Left ventricle myocardium superior (tissue), 1 donor: ENCODE data around the gene AUTS2. TPM values are rescaled to one million over a fixed set of nuclear protein-coding genes. Genes with fewer than 3 reads are reported as not detected.

Experiments used
- ATAC-seq: fragments of 200-7000 bp; cut with Tn5 transposase; one replicate; pipeline ENCODE4 v1.9.1; 2020; ENCODE audit warnings: mild to moderate bottlenecking, moderate library complexity
- DNase-seq: peaks from one replicate; pipeline ENCODE4 v3.0.0-alpha.2; 2020
- intact Hi-C: fragments of 100-400 bp; cut with micrococcal nuclease; formaldehyde crosslinking; loops from one replicate; pipeline ENCODE4 v1.11.0; 2022
- total RNA-seq: library from RNA; stranded (reverse); fragmentation: NEBNext Ultra II Directional; extraction: Animal tissue kit (Norgen Biotek cat#: 25700); gene quantifications from one replicate; pipeline ENCODE4 v1.2.1, GENCODE V29; 2021
- donor health status: DM: no; HTN: yes; CAD: no; lungs with severe emphysema.

AUTS2 gene
- total RNA-seq, 1 donor from 2014 or later, result 7.9 TPM

DNA sequence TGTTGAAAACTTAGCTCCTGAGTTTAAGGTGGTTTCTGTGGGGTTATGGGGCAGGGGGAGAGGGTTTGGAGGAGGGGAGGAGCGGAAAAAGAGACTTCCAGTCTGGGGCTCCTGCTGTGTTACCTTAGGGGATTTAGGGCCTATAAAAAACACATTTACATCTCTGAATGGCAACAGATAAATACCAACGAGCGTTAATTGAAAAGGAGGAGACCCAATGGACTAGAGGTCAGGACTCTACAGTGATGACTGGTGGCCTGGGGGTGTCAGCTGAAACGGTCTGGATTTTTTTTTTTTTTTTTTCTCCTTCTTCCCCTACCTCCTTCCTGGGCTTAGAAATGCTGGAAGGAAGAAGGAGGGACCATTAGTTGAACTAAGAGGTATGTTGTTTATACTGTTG is 47.4 kb downstream of the AUTS2 start:
- ATAC-seq, result no peak
- intact Hi-C loops, result no loop called here
- no peak for DNase-seq

DNA sequence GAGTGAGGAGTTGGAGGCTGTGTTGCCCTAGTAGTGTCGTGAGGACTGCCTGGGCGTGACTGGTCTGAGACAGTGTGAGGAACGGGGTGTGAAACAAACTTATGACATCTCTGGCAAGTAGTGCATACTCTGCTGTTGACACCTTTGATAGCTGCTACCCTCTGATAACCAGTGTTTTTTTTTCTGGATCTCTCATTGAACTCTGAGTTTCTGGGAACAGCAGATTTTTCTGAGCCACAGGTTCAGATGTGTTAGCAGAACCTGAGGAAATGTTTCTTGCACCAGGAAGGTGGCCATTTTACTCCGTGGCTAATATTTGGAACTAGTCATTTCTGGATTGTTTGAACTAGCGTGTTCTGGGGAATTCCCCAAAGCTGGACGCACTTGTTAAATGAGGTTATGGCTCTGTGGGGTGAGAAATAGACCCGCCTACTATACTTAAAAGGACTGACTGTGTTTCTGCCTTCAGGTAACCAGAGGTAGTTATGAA is 52.9 kb downstream of the AUTS2 start:
- intact Hi-C loops, result no loop called here

DNA sequence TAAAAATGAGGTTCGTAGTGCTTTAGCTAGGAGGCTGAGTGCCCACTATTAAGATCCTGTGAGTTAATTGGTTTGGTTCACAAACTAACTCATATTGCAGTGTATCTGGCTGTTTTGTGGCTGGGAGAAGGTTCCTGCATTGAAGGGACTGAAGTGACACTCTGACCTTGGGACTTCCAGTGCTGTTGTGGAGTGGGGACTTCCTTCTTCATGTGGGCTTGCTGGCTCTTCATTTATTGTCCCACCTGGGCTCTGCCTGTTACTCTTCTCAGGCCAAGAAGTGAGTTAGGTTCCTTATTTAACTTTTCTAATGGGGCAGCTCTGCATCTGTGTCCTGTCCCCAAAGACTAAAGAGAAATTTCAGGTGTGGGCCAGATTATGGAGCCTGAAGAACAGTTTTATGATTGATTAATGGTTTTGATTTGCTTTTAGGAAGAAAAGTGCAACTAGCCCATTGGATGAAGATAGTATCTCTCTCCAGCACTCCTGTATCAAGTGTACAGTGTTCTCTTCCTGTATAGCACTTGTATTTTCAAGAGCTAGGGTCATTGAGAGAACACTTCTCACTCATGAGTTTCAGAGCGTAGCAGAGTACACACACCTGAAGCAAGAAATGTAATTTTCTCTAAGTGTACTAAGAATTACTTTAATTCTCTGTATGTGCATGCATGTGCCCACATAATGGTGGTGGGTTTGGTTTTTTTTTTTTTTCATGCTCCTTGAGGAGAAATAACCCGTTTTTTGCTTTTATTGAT is 54.8 kb downstream of the AUTS2 start:
- intact Hi-C loops, result no loop called here
- DNase-seq (no peak), ATAC-seq (no peak)

More for the DNA sequence above, 52.9 kb downstream of the AUTS2 start:
- peak; percentile 22 for ATAC-seq
- no peak for DNase-seq

DNA sequence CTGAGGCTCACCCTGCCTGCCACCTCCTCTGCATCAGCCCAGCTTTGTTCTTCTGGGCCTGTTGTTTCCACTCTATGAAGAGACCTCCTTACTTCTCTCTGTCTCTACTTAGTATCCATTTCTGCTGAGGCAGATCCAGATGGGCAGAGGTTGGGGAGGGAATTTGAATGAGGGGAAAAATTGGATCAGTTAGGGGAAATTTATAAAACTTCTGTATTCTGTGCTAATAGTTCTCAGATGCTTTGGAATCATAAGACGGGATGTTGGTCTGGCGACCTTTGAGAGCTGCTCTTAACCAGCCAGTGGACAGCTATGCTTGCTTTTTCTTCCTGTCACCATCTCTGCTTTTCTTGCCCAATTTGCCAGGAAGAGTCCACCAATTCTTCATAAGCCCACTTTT is 55.5 kb downstream of the AUTS2 start:
- intact Hi-C loops, result no loop called here
- no peak for ATAC-seq

GRCh38 chr7:69654381-69654780 is 56.1 kb downstream of the AUTS2 start:
- DNase-seq (no peak), ATAC-seq (peak; percentile 75)
- intact Hi-C loops, result no loop called here

More for the DNA sequence above, 55.5 kb downstream of the AUTS2 start:
- DNase-seq, result no peak

DNA sequence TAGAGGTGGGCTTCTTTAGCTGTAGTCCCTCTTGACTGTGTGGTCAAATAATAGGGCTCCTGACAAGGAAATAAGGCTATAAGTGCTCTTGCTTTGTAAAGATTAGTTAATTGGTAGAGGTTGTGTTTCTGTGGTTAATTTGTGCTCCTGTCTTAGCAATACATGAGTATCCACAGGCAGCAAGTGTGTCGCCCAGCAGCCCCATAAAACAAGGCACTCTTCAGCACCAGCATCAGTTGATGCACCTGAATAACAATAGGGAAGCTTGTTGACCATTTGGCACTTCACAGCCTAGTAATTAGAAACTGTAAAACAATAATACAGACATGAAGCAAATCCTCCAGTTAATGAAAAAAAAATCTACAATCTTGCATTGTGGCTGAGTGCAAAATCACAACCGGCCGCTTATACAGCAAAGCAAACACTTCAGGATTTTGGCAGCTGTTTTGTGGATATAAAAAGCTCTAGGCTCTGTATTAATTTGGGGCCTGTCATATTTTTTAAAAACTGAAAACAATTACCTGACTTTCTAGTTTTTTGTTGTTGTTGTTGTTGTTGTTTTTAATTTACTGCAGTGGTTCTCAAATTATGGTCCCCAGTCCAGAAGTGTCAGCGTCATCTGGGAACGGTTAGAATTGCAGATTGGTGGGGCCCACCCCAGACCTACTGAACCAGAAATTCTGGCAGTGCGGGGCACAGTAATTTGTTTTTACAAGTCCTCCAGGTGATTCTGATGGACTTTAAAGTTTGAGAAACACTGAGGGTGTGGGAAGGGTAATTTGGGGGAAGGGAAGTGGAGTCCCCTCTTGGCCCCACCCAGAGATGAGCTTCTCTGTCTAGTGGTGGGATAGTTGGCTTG is 56.8 kb downstream of the AUTS2 start:
- intact Hi-C loops, result no loop called here
- DNase-seq, result no peak
- ATAC-seq, result no peak

DNA sequence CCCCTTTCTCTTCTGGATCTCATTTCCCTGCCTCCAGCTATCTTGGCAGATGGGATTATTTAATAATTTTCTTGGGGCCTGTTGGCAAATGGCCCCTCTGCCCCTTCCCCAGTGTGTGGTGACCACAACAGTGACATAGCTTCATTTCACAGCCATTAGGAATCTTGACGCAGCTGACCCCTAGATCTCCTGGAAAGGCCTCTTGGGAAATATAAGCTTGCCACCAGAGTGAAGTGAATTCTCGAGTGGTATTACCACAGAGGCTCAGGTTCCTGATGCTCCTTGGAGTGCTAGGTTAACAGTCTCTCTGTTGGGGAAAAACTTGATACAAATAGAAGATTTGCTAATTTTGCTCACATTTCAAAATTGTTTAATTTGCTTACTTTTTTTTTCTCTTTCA is 57.8 kb downstream of the AUTS2 start:
- intact Hi-C loops, result no loop called here
- ATAC-seq (no peak), DNase-seq (no peak)

DNA sequence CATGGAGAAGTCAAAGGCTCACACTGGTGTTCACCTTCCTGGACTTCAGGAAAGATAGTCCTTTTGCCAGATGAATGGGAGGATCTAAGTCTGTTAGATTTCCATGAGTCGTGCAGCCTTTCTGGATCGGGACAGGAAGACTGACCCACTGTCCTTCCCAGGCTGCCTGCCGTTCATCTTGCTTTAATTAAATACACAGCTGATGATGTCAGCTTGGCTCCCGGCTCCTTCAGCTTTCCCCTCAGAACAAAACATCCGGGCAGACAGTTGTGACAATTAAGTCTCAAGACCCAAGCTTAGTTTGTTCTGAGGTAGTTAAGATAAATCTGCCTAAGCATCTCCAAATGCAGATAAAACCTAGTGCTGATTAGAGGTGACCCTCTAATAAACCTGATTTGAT is 58.6 kb downstream of the AUTS2 start:
- intact Hi-C loops, result no loop called here
- peak; percentile 88 for ATAC-seq
- peak; percentile 68 for DNase-seq

DNA sequence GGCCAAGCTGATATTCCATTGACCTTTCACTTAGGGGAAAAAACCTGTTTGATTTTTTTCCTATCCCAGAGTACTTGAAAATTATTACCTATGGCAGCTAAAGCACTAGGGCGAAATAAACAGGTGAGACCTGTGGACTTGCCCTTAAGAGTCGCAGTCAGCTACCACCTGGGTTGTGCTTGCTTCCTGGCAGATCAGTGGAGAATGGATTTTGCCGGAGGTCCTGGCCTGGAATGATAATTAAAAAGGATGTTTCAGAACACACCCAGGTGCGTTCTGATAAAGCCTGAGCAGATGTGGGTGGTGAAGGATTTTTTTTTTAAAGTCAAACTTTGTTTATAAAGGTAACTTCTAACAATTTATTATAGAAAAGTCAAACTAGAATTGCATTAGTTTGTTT is 59.1 kb downstream of the AUTS2 start:
- intact Hi-C loops, result no loop called here
- ATAC-seq, result no peak
- DNase-seq, result no peak

- DNase-seq, result no peak
- ATAC-seq, result no peak
- intact Hi-C loops, result no loop called here
Measured at GRCh38 chr7:69657985-69658384, 59.7 kb downstream of the AUTS2 start.

DNA sequence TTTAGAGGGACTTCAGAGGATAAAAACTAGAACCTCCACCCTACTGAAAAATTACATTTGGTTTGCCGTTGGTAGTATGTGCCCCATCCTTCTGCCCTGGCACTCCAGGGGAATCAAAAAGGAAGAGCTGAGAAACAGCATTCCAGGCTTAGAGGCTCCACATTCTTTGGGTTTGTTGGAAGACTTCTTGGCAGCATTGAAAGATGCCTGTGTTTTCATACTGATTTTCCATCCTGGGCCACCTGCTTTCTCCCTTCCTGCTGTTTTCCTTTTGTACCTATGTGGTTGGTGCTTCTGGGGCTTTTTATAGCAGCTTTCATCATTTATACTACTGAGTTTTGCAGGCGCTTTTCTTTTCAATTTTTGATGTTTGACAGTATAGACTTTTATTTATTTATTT is 61.7 kb downstream of the AUTS2 start:
- DNase-seq (no peak), ATAC-seq (no peak)
- intact Hi-C loops, result no loop called here

GRCh38 chr7:69661342-69661741 is 63.1 kb downstream of the AUTS2 start:
- no peak for ATAC-seq
- no peak for DNase-seq
- intact Hi-C loops, result no loop called here

- ATAC-seq, result no peak
- intact Hi-C loops, result no loop called here
- DNase-seq, result no peak
Measured at GRCh38 chr7:69663911-69664832, 65.9 kb downstream of the AUTS2 start.

DNA sequence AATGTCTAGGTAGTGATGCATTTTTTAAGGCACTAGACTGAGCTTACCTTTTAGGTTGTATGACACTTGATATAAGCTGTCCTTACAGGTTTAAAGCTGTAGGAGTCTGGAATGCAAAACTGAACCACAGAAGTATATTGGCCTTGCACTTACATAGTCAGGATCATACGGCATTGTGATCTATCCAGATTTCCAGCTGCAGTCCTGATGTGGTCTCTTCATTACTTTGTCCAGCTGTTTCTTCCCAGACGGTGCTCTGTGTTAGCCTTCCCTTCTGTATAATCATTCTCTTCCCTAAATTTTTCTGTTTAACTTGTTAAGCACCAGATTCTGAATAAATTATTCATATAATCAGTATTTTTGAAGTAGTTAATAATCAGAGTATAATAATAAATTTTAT is 67.1 kb downstream of the AUTS2 start:
- intact Hi-C loops, result no loop called here
- DNase-seq, result no peak
- ATAC-seq, result no peak

- intact Hi-C loops, result no loop called here
- no peak for ATAC-seq
- DNase-seq, result no peak
Measured at GRCh38 chr7:69668339-69668870, 70.1 kb downstream of the AUTS2 start.

DNA sequence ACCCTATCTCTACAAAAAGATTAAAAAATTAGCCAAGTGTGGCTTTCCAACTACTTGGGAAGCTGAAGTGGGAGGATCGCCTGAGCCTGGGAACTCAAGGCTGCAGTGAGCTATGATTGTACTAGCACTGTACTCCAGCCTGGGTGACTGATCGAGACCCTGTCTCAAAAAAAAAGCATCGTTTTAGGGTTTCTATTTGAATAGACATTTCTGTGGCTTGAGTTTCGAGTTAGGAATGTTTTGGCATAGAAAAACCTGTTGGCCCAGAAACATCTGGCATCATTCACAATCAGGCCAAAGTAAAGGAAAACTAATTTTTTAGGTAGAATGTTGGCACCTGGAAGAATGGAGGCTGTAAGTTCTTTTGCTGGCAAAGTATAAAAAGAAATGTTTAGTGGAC is 72.4 kb downstream of the AUTS2 start:
- DNase-seq, result no peak
- intact Hi-C loops, result no loop called here

GRCh38 chr7:69673074-69673473 is 74.8 kb downstream of the AUTS2 start:
- intact Hi-C loops, result no loop called here
- no peak for DNase-seq
- no peak for ATAC-seq

More for the DNA sequence above, 72.4 kb downstream of the AUTS2 start:
- peak; percentile 23 for ATAC-seq

- ATAC-seq (no peak), DNase-seq (no peak)
- intact Hi-C loops, result no loop called here
Measured at GRCh38 chr7:69674701-69675182, 76.5 kb downstream of the AUTS2 start.

- intact Hi-C loops, result no loop called here
- no peak for DNase-seq
- no peak for ATAC-seq
Measured at GRCh38 chr7:69676247-69676646, 78.0 kb downstream of the AUTS2 start.
